Measurements from ENCODE around the gene ADAMTS8. TPM values are rescaled to one million over a fixed set of nuclear protein-coding genes. Genes with fewer than 3 reads are reported as not detected.

Gene ADAMTS8
- polyA plus RNA-seq, 1 donor, result 2.9 TPM

DNA sequence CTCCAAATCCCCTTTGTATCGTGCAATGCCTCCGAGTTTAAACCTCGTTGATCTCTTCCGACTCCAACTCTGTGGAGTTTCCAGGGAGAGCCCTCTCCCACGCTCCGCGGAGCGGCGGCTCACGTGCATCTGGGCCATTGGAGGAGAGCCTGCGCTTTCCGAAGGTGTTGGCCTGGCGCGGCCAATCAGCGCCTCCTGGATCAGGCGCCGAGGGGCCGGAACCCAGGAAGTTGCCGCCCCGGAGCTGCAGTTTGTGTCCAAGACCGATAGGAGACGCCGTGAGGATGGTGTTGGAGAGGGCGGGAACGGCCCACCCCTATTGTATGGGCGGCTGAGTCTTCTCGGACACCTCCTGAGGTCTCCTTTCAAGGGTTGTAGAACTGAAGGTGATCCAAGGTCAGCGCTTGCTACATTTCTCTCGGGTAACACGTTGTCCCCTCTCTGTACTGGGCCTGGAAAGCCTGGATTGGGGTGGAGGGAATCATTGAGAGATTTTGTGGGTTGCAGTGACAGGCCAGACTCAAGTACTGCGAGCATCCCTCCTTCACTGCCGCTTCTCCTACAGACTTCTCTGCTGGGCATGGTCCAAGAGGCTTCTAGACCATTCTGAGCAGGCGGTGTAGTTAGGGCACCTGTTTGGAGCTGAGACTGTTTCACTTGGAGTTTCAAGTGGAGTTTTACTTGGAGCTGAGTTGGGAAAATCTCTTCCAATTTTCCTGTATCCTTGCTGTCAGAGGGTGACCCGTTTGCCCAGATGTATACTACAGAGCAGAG, 21.8 kb upstream of the ADAMTS8 start:
- Histone ChIP-seq H3K27me3 (ENCODE audit: control insufficient read depth, insufficient read depth, low read length) (peaks cover 13% of the 10 kb centered on the region), H3K9me3 (ENCODE audit: control insufficient read depth, low read depth, low read length) (peaks cover 5% of the 10 kb centered on the region), H3K4me1 (ENCODE audit: control insufficient read depth, insufficient read depth, low read length) (peaks cover 46% of the 10 kb centered on the region), H3K27ac (ENCODE audit: low read length) (peak overlapping the region; percentile 63), H3K4me3 (ENCODE audit: low read length) (peak overlapping the region; percentile 75), H3K36me3 (ENCODE audit: control insufficient read depth, insufficient read depth, low read length) (no peaks in the 10 kb centered on the region)
- WGBS (ENCODE audit: insufficient coverage, low lambda C conversion rate), result no CpG with 5 or more reads among the region's 34 CpGs
- DNase-seq, result peak; percentile 83 to 85

- Histone ChIP-seq H3K4me3 (ENCODE audit: low read length) (peak overlapping the region; percentile 75), H3K27ac (ENCODE audit: low read length) (peak overlapping the region; percentile 63), H3K4me1 (ENCODE audit: control insufficient read depth, insufficient read depth, low read length) (peaks cover 43% of the 10 kb centered on the region), H3K27me3 (ENCODE audit: control insufficient read depth, insufficient read depth, low read length) (peaks cover 13% of the 10 kb centered on the region), H3K9me3 (ENCODE audit: control insufficient read depth, low read depth, low read length) (peaks cover 5% of the 10 kb centered on the region), H3K36me3 (ENCODE audit: control insufficient read depth, insufficient read depth, low read length) (no peaks in the 10 kb centered on the region)
- WGBS (ENCODE audit: insufficient coverage, low lambda C conversion rate), result no CpG with 5 or more reads among the region's 64 CpGs
- peak in 1 of 2 donors; percentile 56 for DNase-seq
These were observed 21.0 kb upstream of the ADAMTS8 start for GRCh38 chr11:130449310-130449990.

- peak; percentile 84 to 89 for DNase-seq
- Histone ChIP-seq H3K36me3 (ENCODE audit: control insufficient read depth, insufficient read depth, low read length) (no peaks in the 10 kb centered on the region), H3K4me1 (ENCODE audit: control insufficient read depth, insufficient read depth, low read length) (peaks cover 37% of the 10 kb centered on the region), H3K27ac (ENCODE audit: low read length) (peak within 1 kb of the TSS; percentile 63), H3K9me3 (ENCODE audit: control insufficient read depth, low read depth, low read length) (peaks cover 5% of the 10 kb centered on the region), H3K4me3 (ENCODE audit: low read length) (peak within 1 kb of the TSS; percentile 75), H3K27me3 (ENCODE audit: control insufficient read depth, insufficient read depth, low read length) (peaks cover 13% of the 10 kb centered on the region)
- WGBS (ENCODE audit: insufficient coverage, low lambda C conversion rate), result no CpG with 5 or more reads among the region's 75 CpGs
These were observed 20.3 kb upstream of the ADAMTS8 start, which contains the start of gene ADAMTS15 for GRCh38 chr11:130448416-130449309. Gene ADAMTS15 (plus strand): TSS chr11:130448645. CDS start chr11:130448974, 329 bp downstream.

GRCh38 chr11:130448039-130448415, 19.6 kb upstream of the ADAMTS8 start:
- H3K9me3 ChIP-seq (ENCODE audit: control insufficient read depth, low read depth, low read length), result peaks cover 5% of the 10 kb centered on the region
- H3K27me3 ChIP-seq (ENCODE audit: control insufficient read depth, insufficient read depth, low read length), result peaks cover 13% of the 10 kb centered on the region
- H3K4me1 ChIP-seq (ENCODE audit: control insufficient read depth, insufficient read depth, low read length), result peaks cover 33% of the 10 kb centered on the region
- H3K36me3 ChIP-seq (ENCODE audit: control insufficient read depth, insufficient read depth, low read length), result no peaks in the 10 kb centered on the region
- peak overlapping the region; percentile 63 for H3K27ac ChIP-seq (ENCODE audit: low read length)
- no CpG with 5 or more reads among the region's 11 CpGs for WGBS (ENCODE audit: insufficient coverage, low lambda C conversion rate)
- peak overlapping the region; percentile 75 for H3K4me3 ChIP-seq (ENCODE audit: low read length)
- no peak for DNase-seq

DNA sequence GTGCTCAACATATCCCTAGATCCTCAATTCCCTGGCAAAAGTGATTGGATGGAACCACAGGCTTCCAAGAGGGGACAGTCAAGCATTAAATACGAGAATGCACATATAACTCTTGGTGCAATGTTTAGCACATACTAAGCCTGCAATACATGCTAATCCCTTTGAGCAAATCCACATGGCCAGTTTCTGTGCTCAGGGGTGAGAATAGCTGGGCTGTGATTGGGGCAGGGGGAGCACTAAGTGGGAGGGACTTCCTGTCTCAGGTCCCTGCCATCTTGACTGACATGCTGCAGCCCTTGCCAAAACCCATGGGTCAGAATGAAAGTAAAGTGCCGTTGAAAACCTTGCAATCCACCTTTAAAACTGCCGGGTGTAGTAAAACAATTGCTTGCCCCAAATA, 17.4 kb upstream of the ADAMTS8 start:
- Histone ChIP-seq H3K27me3 (ENCODE audit: control insufficient read depth, insufficient read depth, low read length) (peaks cover 13% of the 10 kb centered on the region), H3K36me3 (ENCODE audit: control insufficient read depth, insufficient read depth, low read length) (no peaks in the 10 kb centered on the region), H3K4me3 (ENCODE audit: low read length) (no peak overlapping the region), H3K27ac (ENCODE audit: low read length) (no peak overlapping the region), H3K9me3 (ENCODE audit: control insufficient read depth, low read depth, low read length) (peaks cover 5% of the 10 kb centered on the region), H3K4me1 (ENCODE audit: control insufficient read depth, insufficient read depth, low read length) (peaks cover 14% of the 10 kb centered on the region)
- no CpG with 5 or more reads among the region's 3 CpGs for WGBS (ENCODE audit: insufficient coverage, low lambda C conversion rate)
- no peak for DNase-seq

DNA sequence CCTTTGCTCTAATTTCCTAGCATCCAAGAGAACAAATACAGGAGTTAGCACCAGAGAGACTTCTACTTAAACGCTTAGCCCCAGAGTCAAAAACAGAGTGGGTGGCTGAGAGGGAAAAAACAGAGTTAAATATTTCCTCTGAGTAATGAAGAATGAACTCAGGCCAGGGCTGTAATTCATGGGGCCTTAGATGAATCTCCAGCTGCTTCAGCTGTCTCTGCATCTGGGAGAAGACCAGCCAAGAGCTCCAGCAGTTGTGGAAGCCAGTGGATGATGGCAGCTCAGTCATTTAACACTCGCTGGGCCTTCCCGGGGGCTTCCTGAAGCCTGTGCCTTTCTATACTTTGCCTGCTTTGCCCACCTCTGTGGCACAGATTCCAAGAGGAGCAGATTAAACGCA, 14.3 kb upstream of the ADAMTS8 start:
- Histone ChIP-seq H3K9me3 (ENCODE audit: control insufficient read depth, low read depth, low read length) (no peaks in the 10 kb centered on the region), H3K27me3 (ENCODE audit: control insufficient read depth, insufficient read depth, low read length) (no peaks in the 10 kb centered on the region), H3K4me1 (ENCODE audit: control insufficient read depth, insufficient read depth, low read length) (peaks cover 3% of the 10 kb centered on the region), H3K4me3 (ENCODE audit: low read length) (no peak overlapping the region), H3K27ac (ENCODE audit: low read length) (no peak overlapping the region), H3K36me3 (ENCODE audit: control insufficient read depth, insufficient read depth, low read length) (no peaks in the 10 kb centered on the region)
- WGBS (ENCODE audit: insufficient coverage, low lambda C conversion rate), result 50% methylated on average over 1 of the region's 4 CpGs
- no peak for DNase-seq

- no CpG with 5 or more reads among the region's 2 CpGs for WGBS (ENCODE audit: insufficient coverage, low lambda C conversion rate)
- no peak for DNase-seq
- H3K4me1 ChIP-seq (ENCODE audit: control insufficient read depth, insufficient read depth, low read length), result no peaks in the 10 kb centered on the region
- no peak overlapping the region for H3K4me3 ChIP-seq (ENCODE audit: low read length)
- H3K27ac ChIP-seq (ENCODE audit: low read length), result no peak overlapping the region
- H3K27me3 ChIP-seq (ENCODE audit: control insufficient read depth, insufficient read depth, low read length), result no peaks in the 10 kb centered on the region
- H3K9me3 ChIP-seq (ENCODE audit: control insufficient read depth, low read depth, low read length), result no peaks in the 10 kb centered on the region
- H3K36me3 ChIP-seq (ENCODE audit: control insufficient read depth, insufficient read depth, low read length), result no peaks in the 10 kb centered on the region
These were observed 13.3 kb upstream of the ADAMTS8 start for GRCh38 chr11:130441719-130442118.

DNA sequence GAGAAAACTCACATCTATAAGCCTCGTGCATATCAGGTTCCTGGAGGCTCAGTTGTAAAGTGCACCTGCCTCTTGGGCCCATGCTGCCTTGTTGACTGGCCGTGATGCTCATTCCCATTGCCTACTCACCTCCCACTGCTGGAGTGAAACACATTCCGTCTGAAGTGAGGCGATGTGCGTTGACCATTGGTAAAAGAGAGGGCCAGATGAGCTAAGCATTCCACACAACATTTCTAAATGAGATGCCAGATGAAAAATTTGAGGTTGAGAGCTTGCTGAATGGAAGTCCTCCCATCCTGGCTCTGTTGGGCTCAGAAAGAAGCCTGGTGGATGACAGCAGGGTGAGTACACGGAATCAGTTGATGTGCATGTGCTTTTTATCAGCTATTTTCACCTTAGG, 11.5 kb upstream of the ADAMTS8 start:
- no peak overlapping the region for H3K27ac ChIP-seq (ENCODE audit: low read length)
- DNase-seq, result no peak
- no peaks in the 10 kb centered on the region for H3K9me3 ChIP-seq (ENCODE audit: control insufficient read depth, low read depth, low read length)
- no CpG with 5 or more reads among the region's 6 CpGs for WGBS (ENCODE audit: insufficient coverage, low lambda C conversion rate)
- no peaks in the 10 kb centered on the region for H3K36me3 ChIP-seq (ENCODE audit: control insufficient read depth, insufficient read depth, low read length)
- H3K27me3 ChIP-seq (ENCODE audit: control insufficient read depth, insufficient read depth, low read length), result no peaks in the 10 kb centered on the region
- H3K4me3 ChIP-seq (ENCODE audit: low read length), result no peak overlapping the region
- no peaks in the 10 kb centered on the region for H3K4me1 ChIP-seq (ENCODE audit: control insufficient read depth, insufficient read depth, low read length)

DNA sequence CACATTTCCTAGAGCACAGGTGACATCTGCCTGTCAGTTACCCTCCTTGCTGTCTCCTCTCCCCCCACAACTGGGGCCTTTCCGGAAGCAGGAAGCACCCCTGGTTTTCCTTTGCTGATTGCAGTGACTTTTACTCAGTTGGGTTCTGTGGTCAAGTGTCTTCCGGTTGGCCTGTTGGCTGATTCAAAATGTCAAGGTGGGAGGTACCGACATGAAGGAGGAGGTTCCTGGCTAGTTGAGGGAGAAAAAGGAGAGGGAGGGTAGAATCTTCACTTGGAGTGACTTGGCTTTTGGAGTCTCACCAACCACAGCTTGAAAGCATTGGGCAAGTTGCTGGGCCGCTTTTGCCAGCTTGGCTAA, 10.7 kb upstream of the ADAMTS8 start:
- Histone ChIP-seq H3K27ac (ENCODE audit: low read length) (no peak overlapping the region), H3K27me3 (ENCODE audit: control insufficient read depth, insufficient read depth, low read length) (no peaks in the 10 kb centered on the region), H3K4me3 (ENCODE audit: low read length) (no peak overlapping the region), H3K36me3 (ENCODE audit: control insufficient read depth, insufficient read depth, low read length) (no peaks in the 10 kb centered on the region), H3K9me3 (ENCODE audit: control insufficient read depth, low read depth, low read length) (no peaks in the 10 kb centered on the region), H3K4me1 (ENCODE audit: control insufficient read depth, insufficient read depth, low read length) (no peaks in the 10 kb centered on the region)
- no CpG with 5 or more reads among the region's 4 CpGs for WGBS (ENCODE audit: insufficient coverage, low lambda C conversion rate)
- no peak for DNase-seq

Data from large intestine (tissue), 3 donors.